Measurements from ENCODE around the gene METTL27.

- TF ChIP-seq CTCF (IDR thresholded peaks at IDR 0.05; ENCODE audit: low read depth, low read length, missing input control) (no peak), MAX (IDR thresholded peaks at IDR 0.05) (no peak), NR2F2 (IDR thresholded peaks at IDR 0.05) (no peak), ATF3 (IDR thresholded peaks at IDR 0.05) (no peak), TAF1 (conservative IDR thresholded peaks at IDR 0.05) (no peak), REST (IDR thresholded peaks at IDR 0.05) (no peak), RXRA (IDR thresholded peaks at IDR 0.05) (no peak), JUND (IDR thresholded peaks at IDR 0.05) (no peak), RAD21 (IDR thresholded peaks at IDR 0.05) (no peak)
Observed at GRCh38 chr7:73851410-73852338, 9.4 kb upstream of the METTL27 start.

Data from liver (tissue), 3 donors.